Choroid plexus epithelial cell (primary cell): ENCODE results near the gene ECM2.

Experiments
- DNase-seq: peaks from one replicate; pipeline ENCODE4 v3.0.0-alpha.2; 2010; ENCODE audit warnings: low read depth
- H3K4me3 ChIP-seq: 2 replicates; pipeline ENCODE4 v1.5.1; 2011; ENCODE audit warnings: low read depth, mild to moderate bottlenecking, control low read depth, low read length, moderate library complexity
- CTCF ChIP-seq: conservative IDR thresholded peaks from 2 replicates; pipeline ENCODE4 v1.5.1; 2011; ENCODE audit warnings: low read depth, mild to moderate bottlenecking, control low read depth, inconsistent platforms, low read length, moderate library complexity

Gene ECM2

GRCh38 chr9:92518199-92518598 is 17.6 kb downstream of the ECM2 start:
- no peak for TF ChIP-seq CTCF
- no peak overlapping the region for H3K4me3 ChIP-seq
- no peak for DNase-seq

- no peak overlapping the region for H3K4me3 ChIP-seq
- DNase-seq, result no peak
- no peak for TF ChIP-seq CTCF
Measured at GRCh38 chr9:92517046-92517445, 18.7 kb downstream of the ECM2 start.

GRCh38 chr9:92516521-92516920 is 19.3 kb downstream of the ECM2 start:
- no peak for DNase-seq
- TF ChIP-seq CTCF, result no peak
- H3K4me3 ChIP-seq, result no peak overlapping the region

DNA sequence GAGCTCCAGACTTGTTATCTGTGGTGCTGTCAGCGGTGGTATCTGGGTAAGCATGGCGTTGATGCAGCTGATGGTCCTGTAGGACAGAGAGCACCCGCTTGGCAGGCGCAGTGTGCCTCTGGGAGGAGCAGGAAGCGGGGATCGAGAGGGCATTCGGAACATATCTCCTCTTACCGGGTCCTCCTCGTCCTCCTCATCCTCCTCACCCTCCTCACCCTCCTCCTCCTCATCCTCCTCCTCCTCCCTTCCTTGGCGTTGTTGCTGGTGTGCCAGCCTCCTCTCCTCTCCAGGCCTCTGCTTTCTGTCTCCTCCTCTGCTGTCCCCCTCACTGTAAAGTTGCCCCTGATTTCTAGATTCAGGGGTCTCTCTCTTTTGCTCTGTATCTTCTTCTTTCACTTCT is 21.2 kb downstream of the ECM2 start:
- DNase-seq, result no peak
- H3K4me3 ChIP-seq, result no peak overlapping the region
- TF ChIP-seq CTCF, result no peak

GRCh38 chr9:92513349-92513748 is 22.4 kb downstream of the ECM2 start:
- no peak for TF ChIP-seq CTCF
- H3K4me3 ChIP-seq, result no peak overlapping the region
- DNase-seq, result no peak

GRCh38 chr9:92512622-92513021 is 23.2 kb downstream of the ECM2 start:
- TF ChIP-seq CTCF, result no peak
- no peak overlapping the region for H3K4me3 ChIP-seq
- DNase-seq, result peak; percentile 77

- no peak overlapping the region for H3K4me3 ChIP-seq
- DNase-seq, result no peak
- TF ChIP-seq CTCF, result no peak
Measured at GRCh38 chr9:92510747-92511146, 25.0 kb downstream of the ECM2 start.
